ENCODE data around the gene MAP2K3. TPM values are rescaled to one million over a fixed set of nuclear protein-coding genes. Genes with fewer than 3 reads are reported as not detected.

Gene MAP2K3
- total RNA-seq, 4 donors from 2014 or later: 15.7 to 170 (median 63.8) TPM

DNA sequence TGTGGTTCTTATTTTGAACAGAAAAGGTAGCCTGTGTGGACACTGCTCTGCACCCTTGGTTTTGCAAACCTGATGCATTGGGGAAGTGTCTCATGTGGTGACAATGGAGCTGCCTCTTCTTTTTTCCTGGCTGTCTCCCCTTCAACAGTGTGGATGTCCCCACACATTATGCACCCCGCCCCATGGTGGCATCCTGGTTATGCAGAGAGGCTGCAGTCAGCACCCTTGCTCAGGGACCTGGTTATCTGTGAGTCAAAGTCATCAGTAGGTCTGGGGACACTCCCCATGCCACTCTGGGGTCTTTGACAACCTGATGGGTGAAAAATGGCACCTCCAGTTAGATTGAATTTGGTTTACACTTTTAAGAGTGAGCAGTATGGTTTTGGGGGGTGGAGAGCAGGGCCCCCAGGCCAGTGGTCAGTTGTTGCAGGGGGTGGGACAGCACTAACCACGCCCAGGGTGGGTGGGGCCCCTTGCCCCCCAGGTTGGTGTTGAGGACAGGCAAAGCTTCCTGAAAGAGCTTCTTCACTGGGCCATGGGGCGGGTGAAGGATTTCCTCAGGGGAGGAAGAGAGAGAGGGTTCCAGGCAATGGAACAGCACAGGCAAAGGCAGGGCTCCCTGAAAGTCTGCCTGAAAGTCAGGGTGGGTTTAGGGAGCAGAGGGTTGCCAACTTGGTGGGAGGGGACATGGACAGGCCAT, 67.0 kb downstream of the MAP2K3 start:
- intact Hi-C loops (cut with DNase I; ENCODE audit: low total_unique reads): no loop called here
- ATAC-seq: no peak
- DNase-seq: peak in 1 of 2 donors; percentile 6
- Histone ChIP-seq H3K9me3 (no peaks in the 10 kb centered on the region), H3K36me3 (no peaks in the 10 kb centered on the region), H3K4me1 (no peaks in the 10 kb centered on the region), H3K4me3 (no peak overlapping the region), H3K27me3 (no peaks in the 10 kb centered on the region), H3K27ac (no peak overlapping the region)
- no peak for TF ChIP-seq POLR2A (IDR thresholded peaks at IDR 0.05)
- TF ChIP-seq, protein P1, sequence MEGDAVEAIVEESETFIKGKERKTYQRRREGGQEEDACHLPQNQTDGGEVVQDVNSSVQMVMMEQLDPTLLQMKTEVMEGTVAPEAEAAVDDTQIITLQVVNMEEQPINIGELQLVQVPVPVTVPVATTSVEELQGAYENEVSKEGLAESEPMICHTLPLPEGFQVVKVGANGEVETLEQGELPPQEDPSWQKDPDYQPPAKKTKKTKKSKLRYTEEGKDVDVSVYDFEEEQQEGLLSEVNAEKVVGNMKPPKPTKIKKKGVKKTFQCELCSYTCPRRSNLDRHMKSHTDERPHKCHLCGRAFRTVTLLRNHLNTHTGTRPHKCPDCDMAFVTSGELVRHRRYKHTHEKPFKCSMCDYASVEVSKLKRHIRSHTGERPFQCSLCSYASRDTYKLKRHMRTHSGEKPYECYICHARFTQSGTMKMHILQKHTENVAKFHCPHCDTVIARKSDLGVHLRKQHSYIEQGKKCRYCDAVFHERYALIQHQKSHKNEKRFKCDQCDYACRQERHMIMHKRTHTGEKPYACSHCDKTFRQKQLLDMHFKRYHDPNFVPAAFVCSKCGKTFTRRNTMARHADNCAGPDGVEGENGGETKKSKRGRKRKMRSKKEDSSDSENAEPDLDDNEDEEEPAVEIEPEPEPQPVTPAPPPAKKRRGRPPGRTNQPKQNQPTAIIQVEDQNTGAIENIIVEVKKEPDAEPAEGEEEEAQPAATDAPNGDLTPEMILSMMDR (IDR thresholded peaks at IDR 0.05 in 4 of 5, conservative IDR thresholded peaks at IDR 0.05 in 1 of 5): no peak
- in situ Hi-C loops (cut with MboI; ENCODE audit: low sequenced_read_pairs in 4 of 4): no loop called here

GRCh38 chr17:21352221-21352980, 67.9 kb downstream of the MAP2K3 start:
- intact Hi-C loops (cut with DNase I; ENCODE audit: low total_unique reads): no loop called here
- in situ Hi-C loops (cut with MboI; ENCODE audit: low sequenced_read_pairs in 4 of 4): no loop called here
- H3K4me3 ChIP-seq: no peak overlapping the region
- no peaks in the 10 kb centered on the region for H3K36me3 ChIP-seq
- peak in 1 of 2 donors; percentile 4 for DNase-seq
- TF ChIP-seq, protein P1 (IDR thresholded peaks at IDR 0.05 in 4 of 5, conservative IDR thresholded peaks at IDR 0.05 in 1 of 5): no peak
- no peak for TF ChIP-seq POLR2A (IDR thresholded peaks at IDR 0.05)
- no peak for ATAC-seq
- no peaks in the 10 kb centered on the region for H3K27me3 ChIP-seq
- H3K27ac ChIP-seq: no peak overlapping the region
- no peaks in the 10 kb centered on the region for H3K9me3 ChIP-seq
- H3K4me1 ChIP-seq: no peaks in the 10 kb centered on the region

GRCh38 chr17:21352981-21353265, 68.4 kb downstream of the MAP2K3 start:
- no peak for DNase-seq
- H3K9me3 ChIP-seq: no peaks in the 10 kb centered on the region
- in situ Hi-C loops (cut with MboI; ENCODE audit: low sequenced_read_pairs in 4 of 4): no loop called here

DNA sequence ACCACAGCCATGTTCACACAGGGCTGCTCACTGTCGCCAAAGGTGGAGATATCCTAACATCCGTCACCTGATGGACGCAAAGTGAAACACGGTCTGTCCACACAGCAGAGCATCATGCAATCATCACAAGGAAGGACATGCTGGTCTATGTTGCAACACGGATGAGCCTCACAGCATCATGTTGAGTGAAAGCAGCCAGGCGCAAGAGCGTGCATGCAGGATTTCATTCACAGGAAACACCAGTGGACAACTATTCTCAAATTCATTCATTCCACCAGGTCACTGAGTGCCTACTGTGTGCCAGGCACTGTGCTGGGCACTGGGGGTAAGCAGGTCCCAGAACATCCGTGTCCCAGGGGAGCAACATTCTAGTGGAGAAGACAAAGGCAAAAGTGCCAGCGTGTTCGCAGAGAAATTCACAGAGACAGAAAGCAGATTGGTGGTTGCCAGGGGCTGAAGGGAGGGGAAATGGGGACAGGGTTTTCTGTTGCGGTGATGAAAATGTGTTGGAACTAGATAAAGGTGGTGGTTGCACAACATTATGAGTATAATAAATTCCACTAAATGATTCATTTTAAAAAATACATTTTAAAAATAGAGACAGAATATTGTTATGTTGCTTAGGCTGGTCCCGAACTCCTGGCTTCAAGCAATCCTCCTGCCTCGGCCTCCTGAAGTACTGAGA, 69.0 kb downstream of the MAP2K3 start:
- TF ChIP-seq, protein P1 (IDR thresholded peaks at IDR 0.05 in 4 of 5, conservative IDR thresholded peaks at IDR 0.05 in 1 of 5): no peak
- no peak for TF ChIP-seq POLR2A (IDR thresholded peaks at IDR 0.05)
- in situ Hi-C loops (cut with MboI; ENCODE audit: low sequenced_read_pairs in 4 of 4) (no loop called here), intact Hi-C loops (cut with DNase I; ENCODE audit: low total_unique reads) (no loop called here)
- Histone ChIP-seq H3K27ac (no peak overlapping the region), H3K27me3 (no peaks in the 10 kb centered on the region), H3K9me3 (no peaks in the 10 kb centered on the region), H3K4me1 (no peaks in the 10 kb centered on the region), H3K4me3 (no peak overlapping the region), H3K36me3 (no peaks in the 10 kb centered on the region)
- no peak for DNase-seq
- ATAC-seq: peak in 1 of 2 donors; percentile 33

More at GRCh38 chr17:21352981-21353265, 68.4 kb downstream of the MAP2K3 start:
- Histone ChIP-seq H3K36me3 (no peaks in the 10 kb centered on the region), H3K4me3 (no peak overlapping the region), H3K4me1 (no peaks in the 10 kb centered on the region), H3K27ac (no peak overlapping the region), H3K27me3 (no peaks in the 10 kb centered on the region)
- TF ChIP-seq, protein P1 (IDR thresholded peaks at IDR 0.05 in 4 of 5, conservative IDR thresholded peaks at IDR 0.05 in 1 of 5): no peak
- TF ChIP-seq POLR2A (IDR thresholded peaks at IDR 0.05): no peak
- intact Hi-C loops (cut with DNase I; ENCODE audit: low total_unique reads): no loop called here
- ATAC-seq: no peak

All from gastrocnemius medialis (tissue), 4 donors.